GM18507 (cell line): ENCODE measurements around the gene HOXD10.

Experiments used
- DNase-seq: peaks from one replicate; pipeline ENCODE4 v3.0.0; 2011; ENCODE audit warnings: low read depth; ENCODE audit not compliant: insufficient read length; ENCODE audit errors: extremely low spot score
- FAIRE-seq: peaks from 2 replicates; lab custom pipeline; 2011; peaks lifted over from hg19 to GRCh38; lab: Jason Lieb, UNC

The HOXD10 gene

DNA sequence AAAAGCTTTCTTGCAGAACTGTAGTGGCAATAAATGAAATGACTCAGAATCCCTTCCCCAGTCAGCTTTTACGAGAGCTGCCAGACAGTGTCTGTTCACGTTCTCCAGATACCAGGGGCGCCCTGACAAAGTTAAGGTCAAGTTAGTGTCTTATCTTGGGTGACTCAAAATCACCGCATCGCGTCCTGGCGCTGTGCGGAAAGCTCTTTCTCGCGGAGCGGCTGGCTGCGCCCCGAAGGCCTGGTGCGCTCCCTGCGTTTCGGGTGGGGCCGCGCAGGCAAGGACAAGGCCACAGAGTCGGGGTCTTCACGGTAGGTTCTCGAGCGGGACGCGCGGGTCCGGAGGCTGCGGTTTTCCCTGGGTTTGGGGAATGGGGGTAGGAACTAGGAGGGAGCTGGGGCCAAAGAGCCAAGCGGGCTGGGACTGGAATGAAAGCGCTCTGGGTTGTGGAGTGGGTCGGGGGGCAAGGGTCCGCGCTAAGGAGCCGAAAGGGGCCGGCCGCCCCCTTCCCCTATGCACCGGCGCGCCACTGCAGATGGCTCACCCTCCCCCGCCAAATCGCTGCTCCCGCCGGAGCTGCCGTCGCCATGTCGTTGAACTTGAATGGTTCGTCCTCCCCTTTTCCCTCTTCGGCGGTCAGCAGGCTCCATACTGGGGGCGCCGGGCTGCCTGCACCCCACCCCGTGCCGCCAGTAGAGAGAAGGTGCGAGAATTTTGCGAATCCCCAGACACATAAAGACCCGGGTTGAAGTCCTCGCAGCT lies 12.1 kb upstream of the HOXD10 start:
- DNase-seq (no peak), FAIRE-seq (no peak)

DNA sequence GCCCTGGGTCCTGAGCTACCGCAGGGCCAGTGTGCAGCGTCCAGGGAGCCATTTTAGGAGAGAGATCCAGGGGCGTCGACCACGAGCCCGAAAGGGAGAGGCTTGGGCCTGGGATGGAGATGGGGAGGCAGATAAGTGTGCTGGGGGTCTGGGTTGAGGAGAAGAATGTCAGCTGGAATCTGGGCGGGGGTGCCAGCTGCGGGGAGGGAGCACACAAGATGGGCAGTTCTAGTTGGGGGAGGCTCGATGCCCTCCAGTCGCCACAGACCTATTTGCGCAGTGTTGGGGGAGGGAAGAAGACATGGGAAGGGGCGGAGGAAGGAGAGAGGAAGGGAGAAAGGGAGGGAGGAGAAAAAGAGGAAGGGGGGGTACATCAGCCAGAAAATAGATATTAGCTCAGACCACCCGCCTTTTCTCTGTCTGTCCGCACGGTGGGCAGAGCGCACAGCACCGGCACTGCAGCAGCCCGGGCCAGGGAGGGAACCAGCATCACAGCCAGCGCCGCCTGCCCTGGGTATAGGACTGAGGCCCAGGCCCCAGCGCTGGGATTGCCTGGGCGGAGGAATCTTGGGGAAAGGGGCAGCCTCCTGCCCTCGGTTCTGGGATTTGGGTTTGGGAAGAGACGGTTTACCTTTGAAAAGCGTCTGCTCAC lies 11.4 kb upstream of the HOXD10 start:
- no peak for FAIRE-seq
- DNase-seq = no peak

DNA sequence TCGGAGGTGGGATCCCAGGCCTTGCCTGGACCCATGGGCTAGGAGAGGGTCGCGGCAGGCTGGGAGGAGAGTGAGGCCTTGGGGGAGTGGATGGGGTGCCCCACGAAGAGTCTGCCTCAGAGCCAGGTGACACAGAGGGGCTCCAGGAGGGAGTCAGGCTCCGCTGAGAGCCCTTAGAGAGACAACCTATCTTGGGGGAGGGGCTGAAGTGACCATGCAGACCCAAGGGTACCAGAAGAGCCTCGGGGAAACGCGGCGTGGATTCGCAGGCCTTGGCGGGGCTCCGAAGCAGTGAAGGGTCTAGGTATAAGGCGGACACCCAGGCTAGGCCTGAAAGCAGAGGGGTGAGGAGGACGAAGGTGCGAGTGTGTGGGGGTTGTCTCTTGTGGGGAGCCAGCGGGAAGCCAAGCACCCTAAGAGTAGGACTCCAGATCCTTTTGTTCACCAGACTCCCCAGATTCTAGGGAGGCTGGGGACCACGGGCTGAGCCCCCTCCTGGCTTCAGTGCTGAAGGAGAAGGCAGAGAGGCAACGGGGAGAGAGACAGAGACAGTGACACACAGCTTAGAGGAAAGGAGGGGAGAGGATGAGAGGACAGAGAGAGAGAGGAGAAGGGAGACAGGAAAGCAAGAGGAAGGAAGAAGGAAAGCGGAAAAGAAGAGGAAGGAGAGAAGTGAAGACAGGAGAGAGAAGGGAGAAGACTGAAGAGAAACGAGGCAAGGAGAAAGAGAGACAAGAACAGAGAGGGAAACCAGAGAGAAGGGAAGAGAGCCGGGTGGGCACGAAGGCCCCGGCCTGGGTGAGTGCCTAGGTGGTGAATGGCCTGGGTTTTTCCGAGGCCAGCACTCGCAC lies 10.6 kb upstream of the HOXD10 start:
- DNase-seq = no peak
- no peak for FAIRE-seq

- no peak for DNase-seq
- FAIRE-seq = no peak
These were observed 9.7 kb upstream of the HOXD10 start, which contains the start of gene HOXD11 for GRCh38 chr2:176106581-176107539. TSS of gene HOXD11 (plus strand) at chr2:176107280. CDS start at chr2:176107356, 76 bp downstream.

DNA sequence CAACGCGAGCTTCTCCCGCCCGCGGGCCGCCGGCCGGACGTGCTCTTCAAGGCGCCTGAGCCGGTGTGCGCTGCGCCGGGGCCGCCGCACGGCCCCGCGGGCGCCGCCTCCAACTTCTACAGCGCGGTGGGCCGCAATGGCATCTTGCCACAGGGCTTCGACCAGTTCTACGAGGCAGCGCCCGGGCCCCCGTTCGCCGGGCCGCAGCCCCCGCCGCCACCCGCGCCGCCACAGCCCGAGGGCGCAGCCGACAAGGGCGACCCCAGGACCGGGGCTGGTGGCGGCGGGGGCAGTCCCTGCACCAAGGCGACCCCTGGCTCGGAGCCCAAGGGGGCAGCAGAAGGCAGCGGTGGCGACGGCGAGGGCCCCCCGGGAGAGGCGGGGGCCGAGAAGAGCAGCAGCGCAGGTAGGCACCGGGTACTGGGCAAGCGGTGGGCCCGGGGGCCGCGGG lies 8.8 kb upstream of the HOXD10 start:
- DNase-seq (no peak), FAIRE-seq (no peak)

DNA sequence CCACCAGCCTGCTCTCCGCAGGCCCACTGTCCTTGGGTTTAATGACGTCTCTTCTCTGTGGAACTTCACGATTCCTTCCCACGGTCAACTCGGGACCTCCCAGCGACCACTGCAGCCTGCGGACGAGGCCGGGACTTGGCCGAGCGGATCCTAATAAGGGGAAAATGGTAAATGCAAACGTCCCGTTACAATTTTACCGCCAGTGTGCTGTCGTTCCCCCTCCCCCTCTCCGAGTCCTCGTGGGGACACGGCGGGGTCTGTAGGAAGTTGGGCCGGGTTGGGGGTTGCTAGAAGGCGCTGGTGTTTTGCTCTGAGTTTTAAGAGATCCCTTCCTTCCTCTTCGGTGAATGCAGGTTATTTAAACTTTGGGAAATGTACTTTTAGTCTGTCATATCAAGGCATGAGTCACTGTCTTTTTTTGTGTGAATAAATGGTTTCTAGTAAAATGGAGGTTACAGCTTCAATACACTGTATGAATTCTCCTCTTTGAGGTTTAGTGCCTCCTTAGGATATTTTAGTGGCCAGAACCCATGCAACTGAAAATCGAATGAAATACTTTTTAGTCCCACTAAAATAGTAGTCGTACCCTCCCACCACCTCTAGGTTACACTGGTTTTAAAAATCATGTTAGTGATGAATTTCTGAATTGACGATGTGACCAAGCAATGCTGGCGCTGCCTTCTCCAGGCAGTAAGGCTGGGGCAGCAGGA lies 7.2 kb upstream of the HOXD10 start:
- no peak for FAIRE-seq
- DNase-seq = no peak

GRCh38 chr2:176109946-176110345 lies 6.6 kb upstream of the HOXD10 start:
- DNase-seq (no peak), FAIRE-seq (no peak)

- no peak for FAIRE-seq
- DNase-seq = no peak
These were observed 5.9 kb upstream of the HOXD10 start for GRCh38 chr2:176110415-176111308.

DNA sequence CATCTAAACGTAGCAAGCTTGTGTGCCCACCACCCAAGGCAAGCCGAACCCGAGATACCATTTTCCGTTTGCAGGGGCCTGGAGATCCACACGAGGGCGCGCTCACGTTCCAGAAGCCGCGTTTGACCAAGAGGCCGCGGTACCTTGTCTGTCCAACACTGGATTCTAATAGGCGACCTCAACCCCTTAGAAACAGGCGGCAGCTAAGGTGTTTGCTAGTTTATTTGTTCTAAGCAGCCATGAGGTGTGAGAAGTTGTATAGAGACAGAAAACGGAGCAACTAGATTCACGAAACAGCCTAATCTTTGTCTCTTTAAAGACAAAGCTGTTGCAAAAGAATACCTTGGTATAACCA lies 5.3 kb upstream of the HOXD10 start:
- FAIRE-seq (peak; percentile 50), DNase-seq (no peak)

- no peak for FAIRE-seq
These were observed 4.7 kb upstream of the HOXD10 start for GRCh38 chr2:176111846-176112374.

GRCh38 chr2:176112375-176113302 lies 3.9 kb upstream of the HOXD10 start:
- DNase-seq = no peak
- no peak for FAIRE-seq

More at GRCh38 chr2:176111846-176112374, 4.7 kb upstream of the HOXD10 start:
- no peak for DNase-seq

DNA sequence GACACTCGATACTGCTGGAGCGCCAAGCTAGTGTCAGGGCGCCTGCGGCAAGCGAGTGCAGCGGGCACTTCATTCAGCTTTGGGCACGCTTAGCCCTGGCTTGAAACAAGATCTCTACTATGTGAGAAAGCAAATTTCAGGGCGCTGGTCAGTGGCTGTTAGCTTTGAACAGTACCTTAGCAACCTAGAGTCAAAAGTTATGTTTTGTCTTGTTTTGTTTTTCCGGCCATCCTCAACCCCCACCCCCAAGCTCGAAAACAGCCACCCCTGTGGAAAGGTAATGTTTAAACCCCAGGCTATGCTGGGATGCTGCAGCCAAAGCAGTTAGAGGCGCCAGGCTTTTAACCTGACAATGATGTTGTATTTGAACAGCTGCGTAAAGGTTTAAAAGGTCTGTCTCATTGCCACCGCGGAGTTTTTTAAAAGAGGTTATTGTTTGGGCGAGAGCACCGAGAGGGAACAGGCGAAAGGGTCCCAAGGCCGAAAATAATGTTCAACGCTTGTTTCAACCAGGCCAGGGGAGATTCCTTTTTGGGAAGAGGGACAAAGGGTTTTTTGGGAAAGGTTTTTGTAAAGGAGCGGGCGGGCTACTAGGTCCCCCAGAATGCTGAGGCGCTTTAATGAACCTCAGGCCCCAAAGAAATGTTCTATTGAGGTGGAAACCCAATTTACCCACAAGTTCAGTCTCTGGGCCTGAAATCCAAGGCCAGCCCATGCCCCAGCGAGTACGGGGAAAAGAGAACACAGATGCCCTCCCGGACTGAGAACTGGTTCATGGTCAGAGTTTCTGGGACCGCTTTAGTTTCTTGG lies 2.3 kb upstream of the HOXD10 start:
- DNase-seq (no peak), FAIRE-seq (no peak)

- DNase-seq = no peak
- FAIRE-seq = no peak
These were observed 1.5 kb upstream of the HOXD10 start for GRCh38 chr2:176114930-176115625.

GRCh38 chr2:176117162-176117822 lies 714 bp downstream of the HOXD10 start:
- DNase-seq (no peak), FAIRE-seq (no peak)
